IMR-90 (cell line): Measurements from ENCODE around the gene INSYN2A. TPM values are rescaled to one million over a fixed set of nuclear protein-coding genes. Genes with fewer than 3 reads are reported as not detected.

Experiments used
- ATAC-seq: fragments of 200-7000 bp; cut with Tn5 transposase; 2 replicates; pipeline ENCODE4 v1.9.1; 2020; ENCODE audit warnings: low read depth, mild to moderate bottlenecking, moderate library complexity
- BruUV-seq: library from RNA; stranded (reverse); fragments of 400-500 nt; replicated peaks from 2 replicates; lab custom pipeline; 2021; lab: Mats Ljungman, UMichigan
- CTCF ChIA-PET: fragments of 300-600 bp; formaldehyde crosslinking; extraction: SDS; loops from one replicate; lab custom pipeline; 2021; ENCODE audit warnings: antibody characterized with exemption; lab: Yijun Ruan, JAX
- POLR2A ChIA-PET: fragments of 300-600 bp; sonication (Branson Sonifier 250); formaldehyde crosslinking; loops from one replicate; lab custom pipeline; 2022; ENCODE audit warnings: antibody characterized with exemption; ENCODE audit not compliant: unreplicated experiment; lab: Charles Lee
- DNase-seq: peaks from one replicate; pipeline ENCODE4 v3.0.0; 2013
- H2AFZ ChIP-seq: replicated peaks from 2 replicates; pipeline ENCODE3; 2013; ENCODE audit warnings: low read length, mild to moderate bottlenecking; ENCODE audit not compliant: poor library complexity
- H2AK5ac ChIP-seq: 2 replicates; pipeline ENCODE4 v1.6.1; 2013; ENCODE audit warnings: low read depth, low read length, inconsistent platforms
- H2AK9ac ChIP-seq: replicated peaks from 2 replicates; pipeline ENCODE3; 2013; ENCODE audit warnings: mild to moderate bottlenecking, low read depth, low read length, moderate library complexity; ENCODE audit not compliant: poor library complexity
- H2BK120ac ChIP-seq: 2 replicates; pipeline ENCODE4 v1.6.1; 2013; ENCODE audit warnings: low read depth, low read length, inconsistent platforms
- H2BK15ac ChIP-seq: 3 replicates; pipeline ENCODE4 v1.6.1; 2013; ENCODE audit warnings: low read depth, low read length, inconsistent platforms
- H2BK20ac ChIP-seq: 2 replicates; pipeline ENCODE4 v1.6.1; 2013; ENCODE audit warnings: low read depth, mild to moderate bottlenecking, inconsistent platforms, low read length, moderate library complexity
- H2BK5ac ChIP-seq: 2 replicates; pipeline ENCODE4 v1.6.1; 2013; ENCODE audit warnings: mild to moderate bottlenecking, low read depth, low read length, inconsistent platforms; ENCODE audit not compliant: poor library complexity, severe bottlenecking
- H3K14ac ChIP-seq: replicated peaks from 2 replicates; pipeline ENCODE4 v1.6.1; 2013; ENCODE audit warnings: low read depth, low read length, inconsistent platforms
- H3K18ac ChIP-seq: 2 replicates; pipeline ENCODE4 v1.6.1; 2013; ENCODE audit warnings: low read depth, low read length, control low read depth
- H3K23ac ChIP-seq: 2 replicates; pipeline ENCODE4 v1.6.1; 2013; ENCODE audit warnings: low read depth, low read length, inconsistent platforms
- H3K27ac ChIP-seq: 2 replicates; pipeline ENCODE4 v1.5.1; 2013; ENCODE audit warnings: mild to moderate bottlenecking, control low read depth, low read length; ENCODE audit not compliant: insufficient read depth
- H3K27me3 ChIP-seq: 2 replicates; pipeline ENCODE4 v1.6.1; 2013; ENCODE audit warnings: low read length; ENCODE audit not compliant: control insufficient read depth, insufficient read depth
- H3K36me3 ChIP-seq: 2 replicates; pipeline ENCODE4 v1.6.1; 2013; ENCODE audit warnings: low read length, mixed read lengths; ENCODE audit not compliant: control insufficient read depth, insufficient read depth
- H3K4ac ChIP-seq: 2 replicates; pipeline ENCODE4 v1.6.1; 2013; ENCODE audit warnings: low read depth, low read length, inconsistent platforms
- H3K4me1 ChIP-seq: 2 replicates; pipeline ENCODE4 v1.6.1; 2013; ENCODE audit warnings: low read length, mixed read lengths; ENCODE audit not compliant: control insufficient read depth, insufficient read depth
- H3K4me2 ChIP-seq: 2 replicates; pipeline ENCODE4 v1.6.1; 2013; ENCODE audit warnings: low read depth, mild to moderate bottlenecking, control low read depth, low read length, moderate library complexity
- H3K4me3 ChIP-seq: 2 replicates; pipeline ENCODE4 v1.5.1; 2013; ENCODE audit warnings: low read depth, mild to moderate bottlenecking, control low read depth, low read length, moderate library complexity; ENCODE audit not compliant: insufficient read depth
- H3K56ac ChIP-seq: 2 replicates; pipeline ENCODE4 v1.6.1; 2013; ENCODE audit warnings: low read length, inconsistent platforms; ENCODE audit not compliant: insufficient read depth; ENCODE audit errors: extremely low read depth
- H3K79me1 ChIP-seq, 2 experiments: 2 replicates each; pipeline ENCODE4 v1.6.1; 2013; ENCODE audit warnings: low read length in 2 of 2, inconsistent platforms in 1 of 2, low read depth in 1 of 2
- H3K9ac ChIP-seq: 2 replicates; pipeline ENCODE4 v1.6.1; 2013; ENCODE audit warnings: low read depth, low read length, control low read depth
- H3K9me1 ChIP-seq: 2 replicates; pipeline ENCODE4 v1.6.1; 2013; ENCODE audit warnings: low read length, inconsistent platforms; ENCODE audit not compliant: insufficient read depth
- H3K9me3 ChIP-seq: 2 replicates; pipeline ENCODE4 v1.6.1; 2013; ENCODE audit warnings: low read length; ENCODE audit not compliant: control insufficient read depth, insufficient read depth
- H4K20me1 ChIP-seq: 2 replicates; pipeline ENCODE4 v1.6.1; 2013; ENCODE audit warnings: low read length, inconsistent platforms; ENCODE audit not compliant: insufficient read depth
- H4K5ac ChIP-seq: 2 replicates; pipeline ENCODE4 v1.6.1; 2013; ENCODE audit warnings: mild to moderate bottlenecking, low read depth, low read length, control low read depth
- H4K8ac ChIP-seq, 2 experiments: 2 replicates each; pipeline ENCODE4 v1.6.1; 2013; ENCODE audit warnings: low read depth in 2 of 2, low read length in 2 of 2, control low read depth in 1 of 2, inconsistent platforms in 1 of 2
- H4K91ac ChIP-seq: 2 replicates; pipeline ENCODE4 v1.6.1; 2013; ENCODE audit warnings: low read depth, low read length, inconsistent platforms; ENCODE audit not compliant: insufficient read depth
- BHLHE40 ChIP-seq: fragments of 150-350 bp; IDR thresholded peaks from 2 replicates; pipeline ENCODE4 v1.6.1; 2016; ENCODE audit warnings: mild to moderate bottlenecking, low read depth, low read length
- CEBPB ChIP-seq: IDR thresholded peaks from 2 replicates; pipeline ENCODE4 v1.6.1; 2012; ENCODE audit warnings: low read depth, low read length, improper control_type of control experiment
- CHD1 ChIP-seq: IDR thresholded peaks from 2 replicates; pipeline ENCODE4 v1.6.1; 2012; ENCODE audit warnings: low read depth, low read length, improper control_type of control experiment
- CTCF ChIP-seq: conservative IDR thresholded peaks from 2 replicates; pipeline ENCODE4 v1.5.1; 2012; ENCODE audit warnings: mild to moderate bottlenecking, low read depth, low read length, improper control_type of control experiment
- ELK1 ChIP-seq: fragments of 150-350 bp; IDR thresholded peaks from 2 replicates; pipeline ENCODE4 v1.6.1; 2016; ENCODE audit warnings: low read depth, mild to moderate bottlenecking, low read length, moderate library complexity, borderline replicate concordance
- FOS ChIP-seq: fragments of 150-350 bp; IDR thresholded peaks from 2 replicates; pipeline ENCODE4 v1.6.1; 2016; ENCODE audit warnings: low read depth, low read length
- MAFK ChIP-seq: IDR thresholded peaks from 2 replicates; pipeline ENCODE4 v1.6.1; 2012; ENCODE audit warnings: low read depth, low read length, improper control_type of control experiment
- MAZ ChIP-seq: IDR thresholded peaks from 2 replicates; pipeline ENCODE4 v1.6.1; 2012; ENCODE audit warnings: low read depth, mild to moderate bottlenecking, low read length, improper control_type of control experiment, moderate library complexity, borderline replicate concordance
- MXI1 ChIP-seq: IDR thresholded peaks from 2 replicates; pipeline ENCODE4 v1.6.1; 2012; ENCODE audit warnings: low read depth, mild to moderate bottlenecking, low read length, moderate library complexity, borderline replicate concordance
- NFE2L2 ChIP-seq: fragments of 150-350 bp; IDR thresholded peaks from 2 replicates; pipeline ENCODE4 v1.6.1; 2016; ENCODE audit warnings: low read depth, mild to moderate bottlenecking, low read length
- POLR2A ChIP-seq: IDR thresholded peaks from 2 replicates; pipeline ENCODE4 v1.6.1; 2012; ENCODE audit warnings: mild to moderate bottlenecking, low read depth, low read length
- RAD21 ChIP-seq: IDR thresholded peaks from 2 replicates; pipeline ENCODE4 v1.6.1; 2012; ENCODE audit warnings: low read length, improper control_type of control experiment
- RCOR1 ChIP-seq: IDR thresholded peaks from 2 replicates; pipeline ENCODE4 v1.6.1; 2012; ENCODE audit warnings: mild to moderate bottlenecking, low read length, improper control_type of control experiment; ENCODE audit not compliant: insufficient replicate concordance
- RFX5 ChIP-seq: IDR thresholded peaks from 2 replicates; pipeline ENCODE4 v1.8.0; 2012; ENCODE audit warnings: low read depth, mild to moderate bottlenecking, low read length, moderate library complexity
- SMC3 ChIP-seq: fragments of 150-350 bp; IDR thresholded peaks from 2 replicates; pipeline ENCODE4 v1.6.1; 2016; ENCODE audit warnings: low read depth, mild to moderate bottlenecking, antibody characterized with exemption, low read length, moderate library complexity
- USF2 ChIP-seq: fragments of 150-350 bp; IDR thresholded peaks from 2 replicates; pipeline ENCODE4 v1.6.1; 2017; ENCODE audit warnings: mild to moderate bottlenecking, antibody characterized with exemption, low read length, low read depth
- WGBS, 2 experiments: methylation state at CpG; one replicate each; pipeline versions ENCODE4 v1.1.5 to v1.1.7; 2013; ENCODE audit warnings: missing lambda C conversion rate in 2 of 2; ENCODE audit not compliant: insufficient read length in 1 of 2; ENCODE audit errors: extremely low coverage in 2 of 2; 5-methylcytosine and 5-hydroxymethylcytosine counted together
- dilution Hi-C: fragments of 300-500 bp; cut with HindIII; formaldehyde crosslinking; loops from one replicate; pipeline ENCODE4 v1.14.3; 2018; ENCODE audit warnings: low sequenced_read_pairs; ENCODE audit not compliant: unreplicated experiment
- in situ Hi-C: fragments of 300-500 bp; cut with MboI; formaldehyde crosslinking; loops from 3 replicates; pipeline ENCODE4 v1.14.3; 2019; ENCODE audit warnings: low sequenced_read_pairs, inconsistent platforms, mixed read lengths
- intact Hi-C: fragments of 100-400 bp; cut with micrococcal nuclease; formaldehyde crosslinking; loops from 2 replicates; pipeline ENCODE4 v1.10.0; 2022
- polyA plus RNA-seq, 3 experiments: library from polyadenylated mRNA; depleted of rRNA; stranded (reverse); fragments of >200 nt; gene quantifications; 2 replicates each; pipeline ENCODE4 v1.2.3, GENCODE V29; 2012; ENCODE audit warnings: low replicate concordance in 1 of 3
- total RNA-seq: library from RNA; depleted of rRNA; stranded (reverse); fragments of >200 nt; gene quantifications from 2 replicates; pipeline ENCODE4 v1.2.3, GENCODE V29; 2012

Gene INSYN2A
- total and polyA plus RNA-seq, 2 of the 4 experiments (the other 2 are of a cell fraction): 0.10 to 0.18 TPM

- ChIA-PET POLR2A (no interaction called here), CTCF (no interaction called here)
- peaks cover 19% of the 10 kb centered on the region; the same call in 1 of the 2 replicates for H3K36me3 ChIP-seq
- H4K8ac ChIP-seq: no peak overlapping the region
- H2AFZ ChIP-seq: no peak overlapping the region
- TF ChIP-seq RFX5 (no peak), RCOR1 (no peak), MAFK (no peak), RAD21 (no peak), MAZ (no peak), ELK1 (no peak), CEBPB (no peak), FOS (no peak), NFE2L2 (no peak), CHD1 (no peak), MXI1 (no peak), USF2 (no peak), CTCF (no peak), SMC3 (no peak), BHLHE40 (no peak), POLR2A (no peak)
- 100% methylated on average over 4 of the region's 8 CpGs; no CpG with 5 or more reads in 1 of the 2 experiments for WGBS, 2 experiments
- H3K27ac ChIP-seq: no peak overlapping the region
- H3K18ac ChIP-seq: no peak overlapping the region
- H3K27me3 ChIP-seq: no peaks in the 10 kb centered on the region
- H2BK5ac ChIP-seq: no peak overlapping the region
- intact Hi-C loops (no loop called here), dilution Hi-C loops (no loop called here), in situ Hi-C loops (no loop called here)
- no peak overlapping the region for H2AK9ac ChIP-seq
- H3K23ac ChIP-seq: no peak overlapping the region
- H3K9me1 ChIP-seq: peaks cover 7% of the 10 kb centered on the region; the same call in 1 of the 2 replicates
- H2BK15ac ChIP-seq: no peak overlapping the region
- peaks cover 5% of the 10 kb centered on the region; the same call in 1 of the 2 replicates for H4K20me1 ChIP-seq
- no peak for DNase-seq
- H3K4me3 ChIP-seq: no peak overlapping the region
- ATAC-seq: no peak
- no peaks in the 10 kb centered on the region for H3K4me1 ChIP-seq
- H3K4ac ChIP-seq: no peak overlapping the region
- peaks cover 15 to 18% of the 10 kb centered on the region in 2 experiments for H3K79me1 ChIP-seq
- no TSS peak for BruUV-seq
- no peak overlapping the region for H3K9ac ChIP-seq
- H3K4me2 ChIP-seq: no peak overlapping the region
- no peak overlapping the region for H4K5ac ChIP-seq
- no peaks in the 10 kb centered on the region for H3K9me3 ChIP-seq
- no peak overlapping the region for H2AK5ac ChIP-seq
- no peak overlapping the region for H4K91ac ChIP-seq
- H2BK20ac ChIP-seq: no peak overlapping the region
- H3K14ac ChIP-seq: no peak overlapping the region
- H2BK120ac ChIP-seq: no peak overlapping the region
- no peak overlapping the region for H3K56ac ChIP-seq
Observed at GRCh38 chr10:127174866-127175265, 21.5 kb downstream of the INSYN2A start.
